NCI-H446 treated with DMSO at 0.1 percent for 48 hours (cell line): ENCODE measurements around the gene IFT20.

Source experiments
- DNase-seq: peaks from one replicate; lab custom pipeline; 2025; lab: John Stamatoyannopoulos, UW

The IFT20 gene

DNA sequence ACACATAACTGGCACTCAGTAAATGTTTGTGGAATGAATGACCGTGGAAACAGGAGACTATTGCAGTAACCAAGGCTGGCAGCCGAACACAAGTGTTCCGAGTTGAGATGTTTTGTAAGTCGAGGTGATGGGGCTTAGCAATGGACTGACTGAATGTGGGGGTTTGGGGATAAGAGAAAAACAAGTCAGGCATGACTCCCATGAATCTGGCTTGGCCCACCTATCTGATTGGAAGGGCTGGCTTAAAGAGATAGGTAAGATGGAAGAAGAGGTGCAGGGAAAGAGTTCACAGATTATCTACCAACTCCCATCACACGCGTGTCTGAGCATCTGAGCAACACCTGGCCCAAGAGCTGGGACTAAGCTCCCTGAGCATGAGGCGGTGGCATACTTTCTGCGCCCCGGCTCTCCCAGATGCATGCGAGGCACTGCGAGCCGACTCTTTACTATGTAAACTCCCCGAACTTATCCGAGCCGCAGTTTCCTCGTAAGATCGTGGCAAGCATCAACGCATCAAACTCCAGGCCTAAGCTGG lies 539 bp downstream of the IFT20 start:
- DNase-seq: no peak

DNA sequence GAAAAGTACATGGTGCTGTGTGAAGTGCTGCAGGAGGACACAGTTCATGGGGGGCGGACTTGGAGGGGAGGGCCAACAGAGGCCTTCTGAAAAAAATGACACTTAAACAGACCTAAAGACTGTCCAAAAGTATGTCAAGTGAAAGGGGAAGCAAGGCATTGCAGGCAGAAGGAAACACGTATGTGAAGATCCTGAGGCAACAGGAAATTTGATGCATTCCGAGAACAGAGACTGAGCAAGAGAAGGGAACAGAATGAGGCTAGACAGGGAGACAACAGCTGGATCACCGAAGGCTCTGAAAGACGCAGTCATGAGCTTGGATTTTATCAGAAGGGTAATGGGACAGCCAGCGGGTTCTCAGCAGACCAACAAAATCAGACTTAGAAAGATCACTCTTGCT lies 1.1 kb downstream of the IFT20 start:
- no peak for DNase-seq

DNA sequence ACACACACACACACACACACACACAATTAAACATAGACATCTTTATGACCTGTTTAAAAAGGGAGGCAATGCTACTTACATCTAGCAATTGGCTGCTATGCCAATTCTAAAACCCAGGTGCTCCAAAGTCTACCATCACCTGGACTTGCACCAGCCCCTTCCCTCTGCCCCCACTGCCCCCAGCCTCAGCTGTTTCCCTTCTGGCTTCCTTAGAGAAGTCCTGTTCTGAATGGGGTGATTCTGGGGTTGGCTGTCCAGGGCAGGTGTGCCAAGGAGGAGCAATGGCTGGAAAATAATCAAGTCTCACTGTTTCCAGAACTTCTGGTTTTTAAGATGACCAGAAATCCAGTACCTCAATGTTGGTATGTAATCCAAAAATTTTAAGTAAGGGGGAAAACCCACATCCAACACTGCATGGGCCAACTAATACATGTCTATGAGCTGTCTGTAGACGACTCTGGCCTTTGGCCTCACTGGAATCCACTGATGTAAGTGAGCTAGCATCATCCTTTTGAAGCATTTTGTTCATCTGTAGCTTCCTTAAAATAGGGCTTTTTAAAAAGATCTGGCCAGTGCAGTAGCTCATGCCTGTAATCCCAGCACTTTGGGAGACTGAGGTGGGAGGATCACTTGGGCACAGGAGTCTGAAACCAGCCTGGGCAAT lies 2.1 kb downstream of the IFT20 start:
- DNase-seq: no peak

DNA sequence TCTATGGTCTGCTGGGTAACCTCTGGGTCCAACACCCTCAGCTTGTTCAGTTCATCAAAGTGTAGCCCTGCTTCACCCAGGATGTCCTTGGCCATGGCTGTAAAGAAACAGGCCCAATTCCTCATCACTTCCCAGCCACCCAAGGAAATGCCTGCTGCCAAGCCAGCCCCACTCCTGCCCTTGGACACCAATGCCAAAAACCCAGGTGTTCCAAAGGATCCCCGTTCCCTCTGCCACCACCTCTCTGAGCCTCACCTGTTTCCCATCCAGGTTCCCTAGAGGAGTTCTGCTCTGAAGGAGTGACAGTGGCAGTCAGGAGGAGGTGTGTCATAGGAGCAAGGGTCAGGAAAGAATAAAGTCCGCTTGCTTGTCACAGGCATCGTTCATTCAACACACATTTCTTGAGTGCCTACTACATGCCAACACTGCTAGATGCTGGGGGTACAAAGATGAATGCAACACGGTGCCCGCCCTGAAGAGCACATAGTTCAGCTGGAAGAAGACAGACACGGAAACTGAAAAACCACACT lies 3.3 kb downstream of the IFT20 start:
- DNase-seq: no peak

DNA sequence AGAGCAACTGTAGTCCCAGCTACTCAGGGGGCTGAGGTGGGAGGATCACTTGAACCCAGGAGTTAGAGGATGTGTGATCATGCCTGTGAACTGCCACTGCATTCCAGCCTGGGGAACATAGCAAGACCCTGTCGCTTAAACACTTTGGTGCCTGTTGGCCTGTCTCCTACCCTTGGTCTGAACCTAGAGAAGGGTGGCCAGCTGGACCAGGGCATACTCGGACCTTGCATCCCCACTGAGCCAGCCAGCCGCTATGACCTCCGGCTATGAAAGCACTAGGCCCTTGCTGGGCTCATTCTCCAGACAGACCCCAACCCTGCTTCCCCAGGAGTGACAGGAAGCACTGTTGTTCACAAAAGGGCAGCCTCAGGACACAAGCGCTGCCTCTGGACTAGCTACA lies 4.6 kb downstream of the IFT20 start:
- no peak for DNase-seq

DNA sequence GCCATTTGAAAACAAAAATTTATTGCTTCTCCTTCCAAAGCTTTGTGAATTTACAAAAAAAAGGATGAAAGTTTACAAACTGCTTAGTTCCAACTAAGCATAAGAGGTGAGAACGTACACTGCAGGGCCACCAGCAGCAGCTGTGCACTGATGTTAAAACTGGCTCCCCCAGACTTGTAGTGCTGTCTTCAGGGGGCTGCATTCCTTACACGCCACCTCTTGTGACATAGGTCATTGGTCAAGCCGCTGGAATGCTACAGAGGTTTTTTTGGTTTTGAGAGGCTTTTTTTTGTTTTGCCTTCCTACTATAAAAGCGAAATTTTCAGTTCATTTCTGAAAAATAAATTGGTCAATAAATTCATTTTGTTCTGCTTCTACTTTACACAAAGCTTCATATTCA lies 6.9 kb downstream of the IFT20 start:
- DNase-seq: no peak

DNA sequence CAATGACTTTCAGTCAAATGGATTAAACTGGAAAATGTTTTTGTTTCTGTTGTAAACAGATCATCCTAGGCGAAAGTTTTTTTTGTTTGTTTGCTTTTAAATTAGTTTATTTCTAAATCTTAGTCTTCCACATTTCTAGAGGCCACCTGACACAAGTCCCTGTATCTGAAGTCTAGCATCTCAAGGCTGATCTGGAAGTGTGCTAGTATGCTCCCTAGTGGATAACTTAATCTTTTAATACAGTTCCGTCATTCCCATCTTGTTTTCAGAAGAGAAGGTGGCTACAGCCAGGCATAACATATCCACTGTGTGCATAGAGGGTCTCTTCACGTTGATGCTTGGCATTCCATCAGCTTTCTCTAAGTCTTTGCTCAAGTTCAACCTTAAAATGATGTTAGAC lies 7.6 kb downstream of the IFT20 start:
- no peak for DNase-seq

DNA sequence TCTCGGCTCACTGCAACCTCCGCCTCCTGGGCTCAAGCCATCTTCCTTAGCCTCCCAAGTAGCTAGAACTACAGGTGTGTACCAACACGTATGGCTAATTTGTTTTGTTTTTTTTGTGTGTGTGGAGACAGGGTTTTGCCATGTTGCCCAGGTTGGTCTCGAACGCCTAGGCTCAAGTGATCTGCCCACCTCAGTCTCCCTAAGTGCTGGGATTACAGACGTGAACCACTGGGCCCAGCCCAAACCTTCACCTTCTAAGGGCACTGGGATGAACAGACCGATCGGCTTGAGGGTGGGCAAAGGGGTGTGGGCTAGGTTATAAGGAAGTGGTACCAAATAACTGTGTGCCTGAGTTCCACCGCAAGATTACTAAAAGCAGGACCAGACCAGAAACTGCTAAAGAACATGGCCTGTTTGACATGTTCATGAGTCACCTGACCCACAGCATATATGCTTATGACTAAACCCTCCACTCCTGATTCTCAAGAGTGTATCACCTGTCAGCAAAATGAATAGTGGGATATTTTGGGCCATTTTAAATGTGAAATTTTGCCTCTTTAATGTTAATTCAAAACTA lies 8.2 kb downstream of the IFT20 start:
- no peak for DNase-seq

DNA sequence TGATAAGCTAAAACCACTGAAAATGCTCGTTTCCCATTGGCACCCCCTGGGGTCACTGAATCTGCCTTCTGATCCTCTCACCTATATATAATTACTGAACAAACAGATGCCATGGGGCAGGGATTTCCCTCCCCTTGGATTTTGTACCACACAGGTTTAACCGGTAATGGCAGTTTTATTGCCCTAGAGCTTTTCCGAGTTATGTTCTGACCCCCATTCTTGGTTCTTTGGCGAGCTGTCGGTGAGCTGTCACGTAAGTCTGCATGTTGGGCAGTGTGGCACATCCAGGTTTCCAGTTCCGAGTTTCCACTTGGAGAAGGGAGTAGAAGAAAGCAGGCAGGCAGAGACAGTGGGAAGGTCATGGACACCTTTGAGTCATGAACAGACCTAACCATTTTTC lies 9.2 kb downstream of the IFT20 start:
- no peak for DNase-seq

DNA sequence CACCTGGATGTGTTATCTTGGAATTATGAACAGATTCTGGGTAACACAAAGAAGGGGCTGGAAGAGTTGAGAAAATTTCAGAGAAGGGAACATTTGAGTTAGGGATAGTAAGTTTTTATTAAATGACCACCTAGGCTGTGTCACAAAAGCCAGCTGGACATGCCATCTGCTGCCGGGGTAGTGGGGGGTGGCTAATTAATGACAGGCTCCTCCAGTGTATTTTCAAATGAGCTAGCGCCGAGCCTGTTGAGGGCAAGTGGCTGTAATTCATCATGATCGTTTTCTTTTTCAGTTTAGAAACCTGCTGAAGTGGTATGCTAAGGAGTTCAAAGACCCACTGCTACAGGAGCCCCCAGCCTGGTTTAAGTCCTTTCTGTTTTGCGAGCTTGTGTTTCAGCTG lies 10.1 kb downstream of the IFT20 start:
- DNase-seq: no peak

DNA sequence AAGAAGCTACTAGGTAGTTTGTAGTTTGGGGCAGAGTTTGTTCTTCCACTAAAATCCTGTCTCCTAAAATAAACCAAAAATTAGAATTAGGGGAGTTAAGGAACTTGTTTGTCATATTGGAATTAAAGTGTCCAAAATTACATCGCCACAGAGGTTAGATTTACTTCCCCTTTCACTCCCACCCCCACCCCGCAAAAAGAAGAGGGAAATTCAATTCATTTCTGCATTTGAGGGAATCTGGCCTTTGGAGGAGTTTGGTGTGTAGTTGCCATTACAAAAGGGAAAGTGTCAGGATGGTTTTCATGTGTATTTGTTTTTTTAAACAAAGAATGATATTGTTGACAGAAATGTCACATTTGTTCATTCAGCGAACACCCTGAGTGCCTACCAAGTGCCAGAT lies 10.5 kb downstream of the IFT20 start:
- DNase-seq: no peak

DNA sequence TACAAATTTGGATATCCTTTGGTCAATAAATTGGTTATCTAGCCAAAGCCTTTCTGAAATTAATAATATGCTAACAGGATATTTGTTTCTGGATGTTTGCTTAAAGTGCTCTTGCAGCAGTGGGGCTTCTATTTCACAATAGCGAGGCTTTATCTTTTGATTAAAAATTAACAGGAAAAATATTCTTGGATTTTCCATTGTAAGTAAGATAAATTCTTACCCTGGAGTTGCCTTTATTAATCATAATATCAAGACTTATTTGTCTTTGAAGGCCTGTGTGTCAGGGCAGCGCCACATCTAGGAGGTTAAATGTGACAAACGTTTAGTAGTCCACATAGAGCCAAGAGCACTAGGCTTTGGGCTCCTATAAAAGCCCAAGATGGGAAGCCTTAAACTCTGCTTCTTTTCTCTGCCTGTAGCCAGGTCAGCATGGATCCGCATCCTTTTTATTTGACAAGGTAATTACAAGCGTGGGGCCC lies 11.0 kb downstream of the IFT20 start:
- no peak for DNase-seq

DNA sequence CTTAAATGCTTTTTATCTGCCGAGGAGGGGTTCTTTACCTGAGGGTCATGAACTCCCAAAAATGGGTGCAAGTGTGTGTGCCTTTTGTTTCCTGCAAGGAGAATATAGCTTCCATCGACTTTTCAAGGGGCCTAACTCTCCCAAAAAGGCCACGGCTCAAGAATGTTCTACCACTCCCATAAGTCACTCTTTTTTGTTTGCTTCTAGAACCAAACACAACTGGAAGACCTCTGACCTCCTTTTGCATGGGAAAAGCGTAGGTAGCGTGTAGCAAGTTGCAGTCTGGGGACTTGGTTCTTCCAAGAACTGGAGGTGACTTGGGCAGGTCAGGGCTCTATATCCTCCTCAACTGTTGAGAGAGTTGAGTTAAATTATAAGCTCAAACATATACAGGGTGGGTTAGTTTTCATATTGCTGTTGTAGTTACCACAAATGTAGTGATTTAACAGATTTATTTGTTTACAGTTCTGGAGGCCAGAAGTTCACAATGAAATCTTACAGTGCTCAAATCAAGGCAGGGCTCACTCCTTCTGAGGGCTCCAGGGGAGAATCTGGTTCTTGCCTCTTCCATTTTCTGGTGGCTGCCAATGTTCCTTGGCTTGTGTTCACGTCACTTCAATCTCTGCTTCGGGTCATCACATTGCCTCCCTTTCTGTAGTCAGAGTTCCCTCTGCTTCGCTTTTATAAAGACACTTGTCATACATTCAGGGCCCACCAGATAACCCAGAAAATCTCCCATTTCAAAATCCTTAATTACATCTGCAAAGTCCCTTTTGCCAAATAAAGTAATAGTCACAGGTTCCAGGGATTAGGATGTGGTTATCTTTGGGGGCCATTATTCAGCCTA lies 14.8 kb downstream of the IFT20 start:
- DNase-seq: no peak

DNA sequence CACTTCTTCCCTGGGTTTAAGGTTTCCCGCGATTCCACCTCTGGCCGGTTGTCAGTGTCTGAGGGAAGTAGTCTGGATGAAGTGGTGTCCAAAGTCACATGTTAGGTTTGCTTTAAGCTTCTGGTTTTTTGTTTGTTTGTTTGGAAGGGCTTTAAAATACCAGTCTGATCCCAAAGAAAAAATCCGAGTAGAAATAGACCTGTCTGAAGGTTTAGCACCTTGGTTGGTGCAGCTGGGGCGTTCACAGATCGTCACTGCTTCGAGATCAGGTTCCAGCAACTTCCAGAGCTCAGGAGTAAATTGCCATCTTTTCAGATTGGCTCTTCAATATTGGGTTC lies 15.7 kb downstream of the IFT20 start:
- no peak for DNase-seq

DNA sequence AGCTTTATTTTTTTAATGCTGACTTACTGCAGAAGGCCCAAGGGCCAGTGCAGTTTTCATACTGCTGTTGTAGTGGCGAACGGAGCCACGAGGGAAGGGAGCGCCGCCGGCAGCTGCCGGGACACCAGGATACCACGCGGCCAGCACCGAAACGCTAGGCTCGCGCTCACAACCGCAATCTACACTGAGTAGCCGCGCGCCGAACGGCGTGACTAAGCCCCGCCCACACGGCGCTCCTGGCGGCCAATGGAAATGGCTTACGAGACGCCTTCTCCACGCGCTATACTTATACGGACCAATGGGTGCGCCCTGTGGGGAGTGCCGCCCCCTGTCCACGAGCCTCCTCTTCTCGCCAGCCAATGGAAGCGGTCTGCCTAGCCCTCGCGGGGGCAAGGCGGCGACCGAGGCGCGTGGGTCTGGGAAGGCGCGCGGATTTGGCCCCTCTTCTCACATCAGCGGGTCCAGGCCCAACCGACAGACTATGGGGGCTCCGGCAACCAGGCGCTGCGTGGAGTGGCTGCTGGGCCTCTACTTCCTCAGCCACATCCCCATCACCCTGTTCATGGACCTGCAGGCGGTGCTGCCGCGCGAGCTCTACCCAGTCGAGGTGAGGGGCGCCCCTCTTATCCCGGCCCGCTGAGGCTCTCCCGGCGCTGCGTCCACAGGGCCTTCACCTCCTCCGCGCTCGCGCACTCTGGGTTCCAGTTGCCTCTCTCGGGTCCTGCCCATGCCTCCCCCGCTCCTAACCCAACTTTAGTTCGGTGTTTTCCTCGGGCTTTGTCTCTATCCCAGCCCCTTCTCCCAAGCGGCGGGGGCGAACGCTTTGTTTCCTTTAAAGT lies 16.3 kb downstream of the IFT20 start, which contains the start of gene TMEM97:
Gene TMEM97 (plus strand): TSS at position 442 of the 839 bp plus-strand sequence. CDS start 40 bp downstream, at position 482.
- DNase-seq: peak; percentile 94

DNA sequence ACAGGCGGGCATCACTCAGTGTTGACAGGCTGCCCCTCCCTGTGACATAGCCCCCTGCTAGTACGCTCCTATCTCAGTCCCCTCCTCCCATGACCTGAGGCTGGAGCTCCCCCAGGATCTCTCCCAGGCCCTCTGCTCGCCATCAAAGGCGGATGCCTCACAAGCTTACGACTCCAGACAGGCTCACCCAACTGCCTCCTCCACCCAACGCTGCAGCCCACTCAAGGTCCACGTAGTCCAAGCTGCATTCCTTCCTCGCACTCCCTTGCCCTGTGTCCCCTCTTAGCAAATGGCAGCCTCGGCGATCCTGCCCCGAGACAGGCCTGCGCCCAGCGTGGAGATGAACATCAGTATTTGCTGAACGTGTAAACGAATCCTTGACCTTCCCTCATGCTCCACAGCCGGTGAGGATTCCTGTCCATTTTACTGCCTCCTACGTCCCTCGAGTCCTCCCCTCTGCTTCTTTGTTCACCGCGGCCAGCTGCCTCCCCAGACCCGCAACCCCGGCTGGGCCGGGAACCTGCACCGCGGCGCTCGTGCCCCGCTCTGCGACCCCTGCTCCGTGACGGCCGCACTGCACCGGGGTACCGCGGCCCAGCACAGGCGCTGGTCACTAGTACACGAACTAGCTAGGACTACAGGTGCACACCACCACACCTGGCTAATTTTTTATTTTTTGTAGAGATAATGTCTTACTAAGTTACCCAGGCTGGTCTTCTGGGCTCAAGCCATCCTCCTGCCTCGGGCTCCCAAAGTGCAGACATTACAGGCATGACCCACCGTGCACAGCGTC lies 17.1 kb downstream of the IFT20 start:
- no peak for DNase-seq

DNA sequence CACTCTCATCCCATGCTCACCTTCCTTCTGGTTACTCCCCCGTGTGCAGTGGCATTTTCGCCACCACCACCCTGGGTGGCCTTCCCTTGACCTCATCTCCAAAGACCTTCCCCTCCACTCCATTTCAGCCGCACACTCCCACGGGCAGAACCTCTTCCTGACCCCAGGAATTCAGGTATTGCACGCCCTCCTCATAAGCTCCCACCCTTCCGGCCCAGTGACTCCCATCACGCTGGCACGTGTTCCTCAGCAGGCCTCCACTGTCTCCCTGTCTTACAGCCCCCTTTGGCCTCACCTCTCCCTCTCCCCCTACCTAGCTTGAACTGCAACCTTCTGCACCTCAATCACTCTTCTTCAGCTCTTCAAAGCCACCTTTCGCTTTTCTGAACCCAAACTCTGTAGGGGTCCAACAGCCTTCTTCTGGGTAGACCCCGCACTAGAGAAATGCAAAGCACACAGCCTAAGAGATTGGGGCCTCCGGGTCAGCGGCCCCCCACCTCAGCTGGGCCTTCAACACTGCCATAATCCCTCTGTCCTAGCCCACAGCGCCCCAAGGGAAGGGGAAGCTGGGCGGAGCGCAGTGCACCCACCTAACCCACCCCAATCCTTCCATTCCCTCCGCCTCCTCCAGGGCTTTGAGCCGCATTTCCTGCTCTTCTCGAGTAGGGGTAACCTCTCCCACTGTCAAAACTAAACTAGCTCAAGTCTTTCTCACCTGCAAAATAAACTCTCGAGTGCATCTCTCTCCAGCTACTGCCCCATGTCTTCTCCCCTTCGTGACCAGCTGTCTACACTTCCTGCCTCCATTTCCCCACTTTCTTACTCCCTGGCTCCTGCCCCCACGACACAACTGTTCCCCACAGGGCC lies 17.9 kb downstream of the IFT20 start:
- DNase-seq: no peak

DNA sequence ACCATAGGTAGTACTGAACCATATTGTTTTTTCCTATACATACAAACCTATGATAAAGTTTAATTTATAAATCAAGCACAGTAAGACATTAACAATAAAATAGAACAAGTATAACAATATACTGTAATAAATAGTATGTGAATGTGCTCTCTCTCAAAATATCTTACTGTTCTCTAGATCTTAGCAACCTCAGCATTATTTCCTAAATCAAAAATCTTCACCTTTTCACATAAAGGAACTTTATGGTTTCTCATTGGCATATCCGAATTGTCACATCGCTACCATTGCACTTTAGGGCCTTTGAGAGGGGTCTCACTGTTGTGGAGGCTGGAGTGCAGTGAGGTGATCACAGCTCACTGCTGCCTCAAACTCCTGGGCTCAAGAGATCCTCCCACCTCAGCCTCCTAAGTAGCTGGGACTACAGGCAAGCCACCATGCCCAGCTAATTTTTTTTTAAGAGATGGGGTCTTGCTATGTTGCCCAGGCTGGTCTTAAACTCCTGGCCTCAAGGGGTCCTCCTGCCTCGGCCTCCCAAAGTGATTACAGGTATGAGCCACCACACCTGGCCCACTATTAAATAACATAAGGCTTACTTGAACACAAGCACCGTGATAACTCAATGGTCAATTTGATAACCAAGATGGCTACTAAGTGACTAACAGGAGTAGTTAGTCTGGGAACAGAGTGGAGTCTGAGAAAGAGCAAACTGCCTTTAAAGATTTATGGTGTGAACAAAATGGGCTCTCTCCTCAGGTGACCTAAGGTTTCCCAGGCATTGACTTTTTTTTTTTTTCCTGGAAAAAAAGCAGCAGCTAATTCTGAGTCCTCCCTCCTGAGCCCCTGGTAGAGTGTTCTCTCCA lies 19.2 kb downstream of the IFT20 start:
- no peak for DNase-seq

DNA sequence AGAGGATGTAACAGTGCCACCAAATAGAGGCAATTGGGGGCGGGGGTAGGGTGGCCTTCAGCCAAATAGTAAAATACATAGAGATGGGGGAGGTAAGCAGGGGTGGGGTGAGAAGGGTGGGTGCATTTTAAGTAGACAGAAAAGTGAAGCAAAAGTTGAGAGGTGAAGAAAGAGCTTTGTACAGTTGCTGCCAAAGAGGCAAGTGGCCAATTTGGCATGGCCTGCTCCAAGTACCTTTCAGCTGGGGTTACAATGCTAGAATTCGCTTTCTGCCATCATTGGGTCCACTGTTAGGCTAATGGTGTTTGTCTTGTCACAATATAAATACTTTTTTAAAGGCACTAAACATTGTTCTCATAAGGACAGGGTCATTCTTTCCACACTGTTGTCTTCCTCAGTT lies 21.4 kb downstream of the IFT20 start:
- no peak for DNase-seq
